Endometrium (tissue), 2 donors: Measurements from ENCODE around the gene TANGO6.

Experiments used
- FAIRE-seq: peaks from 2 replicates; lab custom pipeline; 2012; peaks lifted over from hg19 to GRCh38; lab: Jason Lieb, UNC
- donor health status: control.
- donor health status: control.

TANGO6 gene

DNA sequence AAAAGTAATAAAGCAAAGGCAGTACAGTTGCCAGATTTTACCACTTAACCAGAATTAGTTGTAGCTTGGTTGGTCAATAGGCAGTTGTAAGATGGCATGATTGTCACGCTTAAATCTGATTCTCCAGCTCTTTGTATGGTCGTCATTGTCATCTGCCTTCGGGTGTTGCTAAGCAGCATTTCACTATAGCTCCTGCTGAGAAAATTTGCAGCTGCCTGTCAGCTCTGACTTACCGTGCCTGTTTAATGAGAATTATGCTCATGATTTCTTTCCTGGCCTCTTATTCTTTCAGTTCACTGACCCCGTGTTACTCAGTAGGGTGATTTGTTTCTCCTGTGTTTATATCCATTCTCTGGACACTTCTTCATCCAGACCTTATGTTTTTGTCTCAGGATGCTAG lies 66.7 kb downstream of the TANGO6 start:
- no peak for FAIRE-seq

DNA sequence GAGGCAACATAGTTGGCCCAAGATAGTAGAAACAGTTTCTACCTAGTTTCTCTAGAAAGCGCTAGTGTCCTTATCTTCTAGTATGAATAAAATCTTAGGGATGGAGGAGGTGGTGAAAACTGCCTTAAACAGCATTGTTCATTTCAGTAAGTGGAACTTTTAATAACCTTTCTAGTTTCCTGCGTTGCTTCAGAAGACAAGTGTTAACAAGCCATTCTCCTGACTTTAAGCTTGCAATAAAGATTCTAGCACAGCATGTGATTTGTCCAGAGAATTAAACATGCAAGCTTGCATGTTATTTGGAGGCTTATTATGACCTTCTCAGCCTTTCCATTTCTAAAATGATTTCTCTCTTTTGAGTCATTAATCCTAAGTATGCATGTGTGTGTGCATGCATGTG lies 72.3 kb downstream of the TANGO6 start:
- no peak for FAIRE-seq

DNA sequence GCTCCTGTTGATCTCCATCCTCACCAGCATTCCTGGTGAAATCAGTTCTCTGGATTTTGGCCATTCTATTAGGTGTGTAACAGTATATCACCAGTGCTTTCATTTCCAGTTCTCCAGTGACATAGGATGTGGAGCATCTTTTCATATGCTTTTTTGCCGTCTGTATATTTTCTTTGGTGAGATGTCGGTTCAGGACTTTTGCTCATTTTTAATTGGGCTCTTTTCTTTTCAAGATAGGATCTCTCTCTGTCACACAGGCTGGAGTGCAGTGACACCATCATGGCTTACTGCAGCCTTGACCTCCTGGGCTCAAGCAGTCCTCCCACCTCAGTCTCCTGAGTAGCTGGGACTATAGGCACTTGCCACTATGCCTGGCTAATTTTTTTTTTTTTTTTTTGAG lies 74.2 kb downstream of the TANGO6 start:
- FAIRE-seq, result no peak

DNA sequence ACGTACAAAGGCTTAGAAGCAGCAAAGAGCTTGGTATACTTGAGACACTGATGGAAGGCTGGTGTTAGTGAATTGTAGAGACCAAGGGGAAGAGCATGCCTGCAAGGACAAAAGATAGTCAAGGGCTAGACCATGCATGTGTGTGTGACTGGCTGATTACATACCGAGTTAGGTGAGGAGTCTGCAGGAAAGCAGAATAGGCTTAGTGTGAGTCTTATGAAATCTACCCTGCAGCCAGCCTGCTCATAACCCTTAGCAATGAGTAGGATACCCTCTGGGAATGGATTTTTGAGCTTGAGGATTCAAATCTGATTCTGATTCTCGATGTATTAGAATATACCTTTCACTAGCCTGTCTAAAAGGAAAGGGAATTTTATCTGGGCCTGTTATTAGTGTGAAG lies 77.0 kb downstream of the TANGO6 start:
- no peak for FAIRE-seq

DNA sequence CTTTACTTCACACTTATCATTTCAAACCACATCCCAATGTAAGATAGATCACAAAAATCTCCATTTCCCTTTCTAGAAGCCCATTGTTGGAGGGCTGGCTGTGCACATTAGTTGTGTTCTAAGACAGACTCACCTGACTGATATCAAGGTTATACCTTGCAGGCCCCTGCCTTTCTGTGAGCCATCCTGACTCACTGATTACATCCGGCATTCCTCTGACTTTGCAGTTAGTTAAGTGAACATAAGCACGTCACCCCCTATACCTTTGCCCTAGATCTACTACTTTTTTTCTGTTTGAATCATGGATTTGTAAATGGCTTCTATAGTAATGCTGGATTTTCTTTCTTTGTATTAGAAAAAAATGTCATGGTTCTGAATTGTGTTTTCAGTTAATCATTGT lies 78.3 kb downstream of the TANGO6 start:
- no peak for FAIRE-seq

DNA sequence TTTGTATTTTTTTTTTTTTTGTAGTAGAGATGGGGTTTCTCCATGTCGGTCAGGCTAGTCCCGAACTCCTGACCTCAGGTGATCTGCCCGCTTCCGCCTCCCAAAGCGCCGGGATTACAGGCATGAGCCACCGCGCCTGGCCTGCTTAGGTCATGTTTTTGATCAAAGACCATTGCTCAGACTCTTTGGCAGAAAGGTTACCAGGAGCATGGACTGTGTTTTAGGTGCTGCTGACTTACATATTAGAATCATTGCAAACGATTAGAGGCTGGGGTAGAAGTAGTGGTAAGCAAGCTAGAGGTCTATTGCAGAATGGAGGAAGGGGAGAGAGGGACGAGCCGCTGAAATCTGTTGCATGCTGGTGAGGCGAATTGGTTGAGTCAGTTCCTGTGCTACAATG lies 79.8 kb downstream of the TANGO6 start:
- FAIRE-seq, result no peak

DNA sequence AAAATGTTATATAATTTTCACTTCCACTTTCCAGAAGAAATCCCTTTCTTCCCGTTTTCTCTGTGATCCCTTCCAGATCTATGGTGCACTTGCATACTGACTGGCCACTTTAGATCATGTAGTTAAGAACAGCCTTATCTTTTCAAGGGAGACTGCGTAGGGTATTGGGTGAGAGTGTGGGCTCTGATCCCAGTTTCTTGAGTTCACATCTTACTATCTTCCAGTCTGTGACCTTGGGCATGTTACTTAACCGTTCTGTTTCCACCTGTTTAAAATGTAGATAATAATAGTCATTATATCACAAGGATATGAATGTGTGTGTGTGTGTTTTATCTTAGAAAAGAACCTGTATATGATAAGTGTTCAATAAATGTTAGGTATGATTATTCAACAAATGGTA lies 83.7 kb downstream of the TANGO6 start:
- no peak for FAIRE-seq

DNA sequence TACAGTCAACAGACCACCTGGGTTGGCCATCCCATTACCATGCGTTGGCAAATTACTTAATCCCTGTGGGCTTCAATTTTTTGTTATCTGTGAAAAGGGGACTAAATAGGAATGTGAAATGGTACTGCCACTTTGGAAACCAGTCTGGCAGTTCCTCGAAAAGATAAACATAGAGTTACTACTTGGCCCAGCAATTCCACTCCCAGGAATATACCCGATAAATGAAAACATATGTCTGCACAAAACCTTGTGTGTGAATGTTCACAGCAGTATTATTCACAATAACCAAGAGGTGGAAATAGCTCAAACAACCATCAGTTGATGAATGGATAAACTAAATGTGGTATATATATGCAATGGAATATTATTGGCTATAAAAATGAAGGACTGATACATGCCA lies 87.9 kb downstream of the TANGO6 start:
- FAIRE-seq, result no peak

DNA sequence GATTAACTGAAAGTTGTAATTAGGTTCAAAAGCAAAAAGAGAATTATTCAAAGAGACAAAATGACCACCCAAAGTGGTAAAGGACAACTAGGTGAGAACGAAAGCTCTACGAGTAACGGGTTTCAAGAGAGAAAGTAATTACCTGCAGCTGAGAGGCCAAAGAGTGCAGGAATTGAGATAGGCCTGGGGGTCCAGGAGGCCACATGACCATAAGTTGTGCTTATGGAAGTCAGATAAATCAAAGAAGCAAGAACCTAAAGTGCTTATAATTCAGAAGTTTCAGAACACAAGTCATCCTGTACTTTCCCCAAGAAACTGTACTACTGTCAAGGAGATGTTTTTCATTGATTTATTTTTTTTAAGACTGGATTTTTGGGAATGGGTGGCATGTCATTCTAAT lies 91.1 kb downstream of the TANGO6 start:
- FAIRE-seq, result no peak

DNA sequence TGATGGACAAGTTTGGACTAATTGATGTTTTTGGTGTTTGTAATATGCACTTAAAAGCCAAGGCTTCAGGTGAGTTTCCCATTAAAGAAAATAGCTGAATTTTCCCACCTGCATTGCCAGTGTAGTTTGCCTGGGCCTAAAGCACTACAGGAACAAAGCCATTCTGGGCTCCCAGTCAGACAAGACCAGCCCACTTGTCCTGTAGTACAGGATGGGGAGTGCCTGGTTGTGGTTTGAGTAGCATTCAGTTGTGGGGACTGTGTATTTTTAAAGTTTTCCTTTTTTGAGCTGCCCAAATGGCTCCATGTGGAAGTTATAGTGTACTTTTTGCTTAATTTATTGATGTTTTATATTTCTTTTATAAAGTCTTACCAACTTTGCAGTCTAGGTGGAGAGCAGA lies 91.7 kb downstream of the TANGO6 start:
- FAIRE-seq, result no peak

DNA sequence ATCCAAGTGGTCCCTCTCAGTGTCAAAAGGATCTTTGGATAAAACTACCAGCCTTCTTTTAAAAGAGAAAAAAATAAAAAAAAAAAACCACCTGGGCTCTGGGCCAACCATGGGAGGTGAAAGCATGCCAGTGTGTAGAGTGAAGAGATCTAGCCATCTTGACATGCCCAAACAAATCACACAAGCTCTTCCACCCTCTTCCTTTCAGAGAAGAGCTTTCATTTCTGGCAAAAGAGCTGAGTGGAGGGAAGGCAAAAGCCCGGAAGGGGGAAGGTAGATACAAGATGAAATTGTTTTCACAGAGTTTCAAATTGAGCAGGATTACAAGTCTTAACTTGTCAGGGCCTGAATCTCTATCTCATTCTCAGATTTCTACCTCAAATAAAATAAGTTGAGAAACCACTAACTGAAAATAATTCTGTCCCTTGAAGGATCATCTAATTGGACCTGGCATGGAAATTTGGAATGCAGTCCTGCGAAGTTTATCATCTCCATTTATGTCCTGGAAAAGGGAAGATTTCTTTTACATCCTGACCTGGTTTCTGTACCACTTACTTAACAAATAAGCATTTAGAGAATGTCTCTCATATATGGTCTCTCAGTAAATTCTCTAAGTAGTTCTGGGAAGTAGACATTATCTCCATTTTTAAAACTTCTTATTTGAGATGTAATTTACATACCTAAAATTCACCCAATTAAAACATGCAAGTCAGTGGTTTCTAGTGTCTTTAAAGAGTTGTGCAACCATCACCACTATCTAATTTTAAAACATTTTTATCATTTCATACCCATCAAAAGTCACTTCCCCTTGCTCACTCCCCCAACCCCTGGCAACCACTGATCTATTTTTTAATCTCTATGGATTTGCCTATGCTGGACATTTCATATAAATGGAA lies 93.7 kb downstream of the TANGO6 start:
- FAIRE-seq, result no peak

DNA sequence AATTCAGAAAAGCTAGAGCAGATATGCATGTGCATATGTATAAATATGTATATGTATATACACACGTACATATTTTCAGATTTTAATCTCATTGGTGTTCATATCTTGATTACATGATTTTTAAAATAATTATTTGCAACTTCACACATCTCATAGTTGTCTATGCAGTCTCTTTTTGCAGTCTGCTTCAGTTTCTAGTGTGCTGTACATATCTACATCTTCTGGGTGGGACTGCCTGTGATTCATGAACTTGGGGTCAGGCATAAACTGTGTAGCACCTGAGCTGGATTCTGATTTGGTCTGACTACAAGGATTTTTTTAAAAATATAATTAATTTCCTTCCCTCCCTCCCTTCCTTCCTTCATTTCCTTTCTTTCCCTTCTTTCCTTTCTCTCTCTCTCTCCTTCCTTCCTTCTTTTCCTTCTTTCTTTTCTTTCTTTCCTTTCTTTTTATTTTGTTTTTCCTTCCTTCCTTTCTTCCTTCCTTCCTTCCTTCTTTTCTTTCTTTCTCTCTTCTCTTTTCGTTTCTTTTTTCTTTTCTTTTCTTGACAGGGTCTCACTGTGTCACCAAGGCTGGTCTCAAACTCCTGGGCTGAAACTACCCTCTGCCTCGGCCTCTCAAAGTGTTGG lies 96.5 kb downstream of the TANGO6 start:
- no peak for FAIRE-seq

DNA sequence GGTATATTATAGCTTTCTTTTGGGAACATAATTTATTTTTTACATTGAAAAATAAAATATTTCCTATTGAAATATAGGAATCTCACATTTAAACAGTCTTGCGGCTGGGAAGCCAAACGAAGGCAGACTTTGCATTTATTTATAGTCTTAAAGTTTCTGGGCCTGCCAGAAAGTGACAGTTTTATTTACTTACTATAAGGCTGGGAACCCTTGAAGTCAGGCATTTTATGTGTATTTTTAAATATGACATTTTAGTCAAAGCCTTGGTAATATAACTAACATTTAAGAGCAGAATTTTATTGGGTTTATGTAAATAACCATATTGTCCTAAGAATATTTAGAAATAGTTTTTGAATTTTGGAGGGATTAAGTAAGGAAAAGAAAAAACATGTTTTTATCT lies 97.5 kb downstream of the TANGO6 start:
- FAIRE-seq, result peak; percentile 80

DNA sequence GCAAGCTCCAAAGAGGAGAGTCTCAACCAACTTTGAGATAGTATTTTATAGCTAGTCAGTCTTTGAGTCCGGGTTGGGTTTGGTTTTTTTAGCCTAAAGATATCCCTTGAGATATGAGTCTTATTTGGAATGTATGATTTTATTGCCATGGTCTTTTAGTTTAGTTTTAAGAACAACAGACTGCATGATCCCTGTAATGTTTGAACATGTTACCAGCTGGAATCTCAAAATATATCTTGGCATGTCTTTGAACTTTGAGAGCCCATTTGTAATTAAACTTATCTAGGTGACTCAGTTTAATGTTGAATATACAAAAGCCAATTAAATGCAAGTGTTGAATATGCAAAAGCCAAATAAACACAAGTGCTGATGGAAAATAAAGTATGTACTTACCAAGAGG lies 100.6 kb downstream of the TANGO6 start:
- peak; percentile 31 for FAIRE-seq

DNA sequence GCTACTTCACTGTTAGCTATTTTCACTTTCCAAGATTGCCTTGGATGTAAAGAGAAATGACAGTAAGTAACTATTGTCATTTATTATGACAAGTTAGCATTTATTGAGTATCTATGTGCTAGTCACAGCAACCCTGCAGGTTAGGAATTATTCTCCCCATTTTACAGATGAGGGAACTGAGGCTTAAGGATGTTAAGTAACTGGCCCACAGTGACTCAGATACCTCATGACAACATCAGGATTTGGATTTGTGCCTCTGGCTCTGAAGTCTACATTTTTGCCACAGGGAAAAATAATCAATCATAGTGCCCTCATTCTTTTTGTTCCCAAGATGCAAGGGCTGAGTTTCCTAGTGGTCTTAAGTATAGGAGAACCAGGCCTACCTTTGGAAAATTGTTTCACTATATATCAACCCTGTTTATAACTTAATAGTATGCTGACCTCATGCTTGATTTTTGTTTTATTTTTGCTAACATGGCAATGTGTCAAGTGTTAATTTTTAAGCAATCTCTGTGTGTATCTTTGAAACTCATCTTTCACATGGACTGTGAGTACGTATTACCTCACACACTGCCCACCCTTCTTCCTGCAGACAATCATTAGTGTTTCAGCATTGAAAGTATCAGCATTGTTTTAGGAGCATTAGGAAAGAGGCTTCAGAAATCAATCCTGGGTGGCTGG lies 105.0 kb downstream of the TANGO6 start:
- FAIRE-seq, result no peak

DNA sequence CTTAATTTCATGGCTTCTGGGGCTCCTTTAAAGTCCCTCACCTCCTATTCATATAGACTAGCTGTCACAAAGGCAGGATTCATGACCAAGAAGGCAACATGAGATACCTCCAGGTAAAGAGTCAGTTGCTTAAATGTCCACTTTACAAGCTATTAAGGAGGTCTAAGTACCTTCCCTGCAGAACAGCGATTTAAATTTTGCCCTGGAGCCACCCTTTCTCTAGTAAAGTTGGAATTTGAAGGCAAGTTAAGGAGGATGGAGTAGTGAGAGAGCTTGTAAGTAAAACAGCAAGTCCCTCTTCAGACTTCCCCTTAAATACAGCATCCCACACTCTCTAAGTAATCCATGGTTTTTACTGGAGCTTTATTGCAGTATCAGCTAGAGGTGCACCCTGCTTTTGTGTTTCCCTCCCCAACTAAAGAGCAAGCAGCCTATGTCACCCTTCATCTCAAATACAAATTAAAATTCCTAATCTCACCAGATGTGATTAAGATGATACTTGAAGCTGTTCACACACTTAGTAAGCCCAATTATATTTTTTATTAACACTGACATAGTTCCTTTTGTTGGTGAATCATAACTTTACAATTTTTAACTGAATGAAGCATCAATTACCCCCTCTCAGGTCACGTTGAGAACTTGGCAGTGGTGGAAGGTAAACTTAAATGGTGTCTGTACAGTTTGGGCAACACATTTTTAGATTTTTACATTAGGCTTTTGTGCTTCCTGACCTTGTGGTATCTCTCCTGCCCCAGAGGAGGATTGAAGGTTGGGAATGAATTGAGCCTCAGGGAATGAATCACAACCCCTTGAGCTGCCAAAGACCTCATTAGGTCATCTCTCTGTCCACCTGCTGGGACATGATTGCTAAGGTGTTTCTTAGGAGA lies 108.9 kb downstream of the TANGO6 start:
- FAIRE-seq, result no peak

DNA sequence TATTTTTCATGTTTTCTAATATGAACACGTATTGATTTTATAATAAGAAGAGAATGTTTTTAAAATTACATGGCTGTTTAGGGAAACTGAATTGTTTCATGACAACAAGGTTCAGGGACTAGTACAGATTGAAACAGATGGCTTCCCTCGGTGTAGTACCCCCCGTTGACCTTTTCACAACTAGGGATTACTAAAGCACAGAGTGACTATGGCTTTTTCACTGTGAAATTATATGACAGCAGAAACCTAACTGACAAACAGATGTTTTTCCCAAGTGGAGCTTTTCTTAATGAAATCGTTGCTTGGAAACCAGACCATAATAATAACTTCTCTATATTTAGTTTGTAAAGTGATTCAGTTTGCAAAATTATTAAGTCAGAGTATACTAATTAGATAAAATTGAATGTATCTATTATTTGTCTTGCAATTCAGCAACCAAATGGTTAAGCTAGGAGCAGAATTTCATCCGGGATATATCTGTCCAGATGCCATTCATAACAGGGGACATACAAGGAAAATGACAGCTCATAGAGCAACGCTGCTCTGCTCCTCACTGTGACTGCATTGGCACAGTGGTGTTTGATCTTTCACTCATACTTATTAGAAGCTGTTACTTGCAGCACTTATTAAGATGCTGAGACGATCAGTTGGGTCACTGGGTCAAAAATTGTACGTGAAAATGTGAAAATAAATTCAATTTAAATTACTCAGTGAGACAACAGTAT lies 111.7 kb downstream of the TANGO6 start:
- no peak for FAIRE-seq

DNA sequence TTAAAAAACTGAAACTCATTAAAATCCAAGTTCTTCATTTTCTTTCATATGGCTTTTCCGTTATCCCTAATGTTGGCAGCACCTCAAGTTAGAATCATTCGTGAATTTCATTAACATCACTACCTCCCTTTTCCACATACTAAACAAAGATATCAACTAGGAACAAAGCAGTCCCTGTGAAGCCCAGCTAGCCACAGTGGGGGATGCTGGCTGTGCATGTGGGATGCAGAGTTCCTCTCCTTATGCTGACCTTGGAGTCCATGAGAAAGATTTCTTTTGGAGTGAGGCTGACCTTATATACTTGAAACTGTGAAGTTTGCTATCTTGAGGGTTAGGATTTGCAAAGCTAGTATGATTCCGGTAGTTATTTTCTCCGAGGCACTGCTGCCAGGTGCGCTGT lies 117.6 kb downstream of the TANGO6 start:
- FAIRE-seq, result no peak

DNA sequence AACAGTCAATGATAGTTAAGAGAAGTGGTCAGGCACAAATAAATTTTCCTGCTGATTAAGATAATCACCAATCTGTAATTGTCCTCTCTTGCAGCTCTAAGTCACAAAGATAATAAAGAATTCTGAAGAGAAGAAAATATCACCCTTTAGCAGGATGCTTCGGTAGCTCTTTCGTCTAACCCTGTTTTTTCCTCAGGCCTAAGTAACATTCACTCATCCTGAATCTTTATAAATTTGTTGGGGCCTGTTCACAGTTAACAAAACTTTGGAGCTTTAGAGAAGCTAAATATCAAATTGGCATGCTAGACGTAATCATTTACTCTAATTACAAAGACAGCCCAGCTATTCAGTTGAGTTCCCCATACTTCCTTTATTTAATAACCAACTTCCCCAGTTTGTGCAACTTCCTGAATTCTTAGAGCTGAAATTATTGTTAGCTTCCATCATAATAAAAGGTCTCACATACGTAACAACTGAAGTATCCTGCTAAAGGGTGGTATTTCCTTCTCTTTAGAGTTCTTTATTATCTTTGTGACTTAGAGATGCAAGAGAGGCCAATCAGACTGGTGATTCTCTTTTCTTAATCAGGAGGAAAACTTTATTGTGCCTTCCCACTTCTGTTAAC lies 118.6 kb downstream of the TANGO6 start:
- FAIRE-seq, result no peak

DNA sequence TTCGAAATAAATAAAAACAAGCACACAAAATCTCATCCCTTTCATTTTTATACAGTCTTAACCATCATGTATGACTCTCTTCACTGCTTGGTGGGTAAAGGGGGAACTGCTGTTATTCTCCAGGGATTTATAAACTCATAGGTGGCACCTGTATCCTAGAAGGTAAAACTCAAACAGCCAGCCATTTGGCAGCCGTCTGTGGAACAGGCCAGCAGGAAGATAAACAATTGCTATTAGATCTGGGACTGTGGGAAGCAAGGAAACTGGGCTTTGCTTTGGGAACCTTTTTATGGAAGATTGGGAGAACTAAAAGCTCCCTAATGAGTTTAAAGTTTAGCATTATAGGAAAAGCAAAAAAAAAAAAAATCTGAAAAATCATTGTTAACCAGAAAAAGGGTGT lies 126.0 kb downstream of the TANGO6 start:
- FAIRE-seq, result no peak

DNA sequence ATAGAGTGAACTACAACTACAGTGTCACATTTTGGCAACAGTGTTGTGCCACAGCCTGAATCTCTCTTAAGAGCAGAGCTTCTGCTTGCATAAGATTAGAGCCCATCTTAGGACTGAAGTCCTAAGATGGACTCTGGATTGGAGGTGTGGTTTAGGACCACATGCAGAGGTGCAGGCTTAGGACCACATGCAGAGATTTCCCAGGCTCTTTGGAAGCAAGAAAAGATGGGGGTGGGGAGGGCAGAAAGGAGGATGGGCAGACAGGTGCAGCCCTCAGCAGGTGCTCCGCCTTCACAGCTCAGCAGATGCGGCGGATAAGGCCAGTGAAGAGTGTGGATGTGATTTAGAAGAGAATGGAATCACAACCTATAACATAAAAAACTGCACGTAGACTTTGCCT lies 128.7 kb downstream of the TANGO6 start:
- no peak for FAIRE-seq
